Astrocyte of the cerebellum (primary cell): Measurements from ENCODE around the gene LRRC55.
A peak's percentile ranks its signal among the peaks of the same experiment; 100 is the strongest.

Experiments used
- DNase-seq: peaks from one replicate; pipeline ENCODE4 v3.0.0-alpha.2; 2011; ENCODE audit warnings: low read depth
- H3K4me3 ChIP-seq: 2 replicates; pipeline ENCODE4 v1.5.1; 2011; ENCODE audit warnings: mild to moderate bottlenecking, low read depth, low read length, moderate library complexity
- CTCF ChIP-seq: IDR thresholded peaks from 2 replicates; pipeline ENCODE4 v1.5.1; 2012; ENCODE audit warnings: low read length, low read depth, moderate library complexity, mild to moderate bottlenecking; ENCODE audit errors: missing control alignments
- in situ Hi-C: cut with HindIII; loops from 2 replicates; pipeline ENCODE4 v1.10.0; 2017; ENCODE audit warnings: low sequenced_read_pairs

The LRRC55 gene

GRCh38 chr11:57203882-57204480 lies 22.2 kb downstream of the LRRC55 start:
- in situ Hi-C loops: no loop called here
- TF ChIP-seq CTCF: no peak
- no peak overlapping the region for H3K4me3 ChIP-seq
- DNase-seq: no peak

DNA sequence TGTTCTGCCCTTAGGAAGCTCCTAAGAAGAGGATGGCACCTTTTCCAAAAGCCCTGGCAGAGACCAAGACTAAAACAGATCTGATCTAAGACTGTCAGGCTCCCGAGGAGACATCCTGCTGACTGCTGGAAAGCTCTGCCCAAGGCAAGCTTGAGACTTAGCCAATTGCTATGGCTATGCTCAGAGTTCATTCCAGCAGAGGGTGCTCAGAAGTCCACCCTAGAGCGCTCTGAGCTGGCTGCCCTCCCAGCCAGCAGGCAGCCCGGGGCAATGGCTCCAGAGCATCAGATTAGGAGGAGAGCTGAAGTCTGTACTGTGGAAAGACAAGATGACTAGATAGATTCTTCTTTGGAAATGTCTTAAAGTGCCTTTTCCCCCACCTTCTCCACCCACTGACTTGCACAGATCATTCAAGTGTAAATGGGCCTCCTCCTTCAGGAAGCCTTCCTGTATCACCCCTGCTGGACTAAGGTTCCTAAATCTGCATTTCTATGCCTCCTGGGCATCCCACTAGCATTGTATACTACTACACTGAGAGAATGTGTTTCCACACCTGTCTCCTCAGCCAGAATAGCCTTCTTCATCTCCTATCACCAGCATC lies 23.4 kb downstream of the LRRC55 start:
- in situ Hi-C loops: no loop called here
- DNase-seq: peak; percentile 2
- H3K4me3 ChIP-seq: no peak overlapping the region
- TF ChIP-seq CTCF: no peak

GRCh38 chr11:57207168-57207567 lies 25.4 kb downstream of the LRRC55 start:
- in situ Hi-C loops: no loop called here

DNA sequence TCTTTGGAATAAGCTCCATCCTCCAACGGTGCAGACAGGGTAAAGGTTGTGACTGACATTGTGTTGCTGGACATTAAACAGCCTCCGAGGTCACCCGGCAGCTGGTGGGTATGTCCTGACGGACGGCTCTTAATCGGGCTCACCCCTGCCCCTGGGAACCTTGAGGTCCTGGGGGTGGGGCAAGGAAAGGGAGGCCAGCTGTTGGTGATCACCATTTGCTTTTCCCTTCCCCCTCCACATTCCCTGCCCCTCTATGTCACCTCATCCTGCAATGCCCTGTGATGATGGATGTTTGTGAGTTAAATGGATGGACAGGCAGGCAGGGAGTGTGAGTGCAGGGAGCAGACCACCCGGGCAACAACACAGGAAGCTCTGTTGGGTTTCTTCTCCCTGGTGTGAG lies 29.0 kb downstream of the LRRC55 start:
- no peak for DNase-seq
- no peak overlapping the region for H3K4me3 ChIP-seq
- in situ Hi-C loops: loop anchor here (5.0 kb wide), 1 partner anchor 77 kb away; no protein-coding TSS in a partner anchor
- TF ChIP-seq CTCF: no peak

More at GRCh38 chr11:57207168-57207567, 25.4 kb downstream of the LRRC55 start:
- no peak for TF ChIP-seq CTCF
- DNase-seq: no peak
- H3K4me3 ChIP-seq: no peak overlapping the region

GRCh38 chr11:57213342-57214097 lies 31.8 kb downstream of the LRRC55 start:
- H3K4me3 ChIP-seq: no peak overlapping the region
- no peak for TF ChIP-seq CTCF
- DNase-seq: peak; percentile 22
- in situ Hi-C loops: loop anchor here (5.0 kb wide), 1 partner anchor 74 kb away; no protein-coding TSS in a partner anchor

DNA sequence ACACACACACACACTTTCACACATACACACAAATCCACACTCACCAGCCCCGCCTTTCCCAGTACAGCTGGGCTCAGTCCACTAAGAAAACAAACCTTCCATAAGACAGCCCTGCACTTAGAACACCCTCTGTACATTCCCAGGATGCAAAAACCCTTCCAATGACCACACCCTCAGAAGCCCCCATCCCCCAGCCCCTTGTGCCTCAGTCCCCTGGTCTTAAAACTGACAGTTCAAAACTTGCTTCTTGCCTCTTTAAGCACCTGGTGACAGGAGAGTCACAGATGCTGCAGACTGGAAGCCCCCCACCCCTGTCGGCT lies 32.3 kb downstream of the LRRC55 start:
- TF ChIP-seq CTCF: no peak
- no peak for DNase-seq
- no peak overlapping the region for H3K4me3 ChIP-seq
- in situ Hi-C loops: loop anchor here (5.0 kb wide), 1 partner anchor 73 kb away; no protein-coding TSS in a partner anchor
